Endothelial cell of umbilical vein (primary cell): ENCODE results near the gene RBM4B. TPM values are rescaled to one million over a fixed set of nuclear protein-coding genes. Genes with fewer than 3 reads are reported as not detected.

Experiments
- BruUV-seq: library from RNA; stranded (reverse); fragments of 400-500 nt; replicated peaks from 2 replicates; lab custom pipeline; 2021; lab: Mats Ljungman, UMichigan
- CTCF ChIA-PET: fragments of 300-600, 350-600 bp; sonication (Branson Sonifier 250); formaldehyde crosslinking; loops from one replicate; lab custom pipeline; 2021; ENCODE audit warnings: antibody characterized with exemption, inconsistent platforms; lab: Charles Lee
- POLR2A ChIA-PET: fragments of 300-600, 350-600 bp; sonication (Branson Sonifier 250); formaldehyde crosslinking; loops from one replicate; lab custom pipeline; 2021; ENCODE audit warnings: antibody characterized with exemption, inconsistent platforms; lab: Charles Lee
- DNase-seq: peaks from one replicate; pipeline ENCODE4 v3.0.0-alpha.2; 2011; ENCODE audit warnings: low read depth, low spot score
- FAIRE-seq: peaks from 2 replicates; lab custom pipeline; 2011; peaks lifted over from hg19 to GRCh38; lab: Jason Lieb, UNC
- H2AFZ ChIP-seq: 2 replicates; pipeline ENCODE4 v1.6.0; 2012; ENCODE audit warnings: low read depth, low read length, control low read depth, inconsistent platforms
- H3K27ac ChIP-seq: 2 replicates; pipeline ENCODE4 v1.5.1; 2011; ENCODE audit warnings: low read depth, mild to moderate bottlenecking, control low read depth, low read length, moderate library complexity; ENCODE audit not compliant: insufficient read depth
- H3K27me3 ChIP-seq, 2 experiments: 2 replicates each; pipeline versions ENCODE4 v1.6.0 to v1.6.1; 2011; ENCODE audit warnings: low read length in 2 of 2, mixed read lengths in 1 of 2; ENCODE audit not compliant: control insufficient read depth in 2 of 2, insufficient read depth in 2 of 2
- H3K36me3 ChIP-seq, 2 experiments: 2 replicates in 1 of 2; 3 replicates in 1 of 2; pipeline ENCODE4 v1.5.1; 2011; ENCODE audit warnings: low read length in 2 of 2, mild to moderate bottlenecking in 1 of 2, moderate library complexity in 1 of 2; ENCODE audit not compliant: control insufficient read depth in 2 of 2, insufficient read depth in 2 of 2; ENCODE audit errors: extremely low read depth in 1 of 2
- H3K4me1 ChIP-seq: 3 replicates; pipeline ENCODE4 v1.5.1; 2011; ENCODE audit warnings: mild to moderate bottlenecking, low read length; ENCODE audit not compliant: control insufficient read depth, insufficient read depth; ENCODE audit errors: extremely low read depth
- H3K4me2 ChIP-seq: 2 replicates; pipeline ENCODE4 v1.6.1; 2011; ENCODE audit warnings: low read length, control low read depth, mixed read lengths; ENCODE audit not compliant: insufficient read depth
- H3K4me3 ChIP-seq, 3 experiments: fragments of 200-600 bp in 1 of 3; sonication (generic), shearing (Covaris generic) in 1 of 3; replicated peaks in 1 of 3; 2 replicates each; pipeline ENCODE4 v1.5.1; 2011 to 2016; ENCODE audit warnings: control low read depth in 3 of 3, low read length in 3 of 3, mild to moderate bottlenecking in 2 of 3, inconsistent platforms in 1 of 3, low read depth in 1 of 3, moderate library complexity in 1 of 3; ENCODE audit not compliant: insufficient read depth in 1 of 3
- H3K79me2 ChIP-seq: 2 replicates; pipeline ENCODE4 v1.6.0; 2012; ENCODE audit warnings: low read length, inconsistent platforms; ENCODE audit not compliant: control insufficient read depth, insufficient read depth
- H3K9ac ChIP-seq: replicated peaks from 2 replicates; pipeline ENCODE3; 2011; ENCODE audit warnings: low read length, control low read depth; ENCODE audit not compliant: insufficient read depth; ENCODE audit errors: extremely low read depth
- H3K9me1 ChIP-seq: replicated peaks from 3 replicates; pipeline ENCODE4 v1.6.0; 2011; ENCODE audit warnings: mild to moderate bottlenecking, low read length; ENCODE audit not compliant: control insufficient read depth, insufficient read depth; ENCODE audit errors: extremely low read depth
- H3K9me3 ChIP-seq: replicated peaks from 2 replicates; pipeline ENCODE4 v1.5.1; 2012; ENCODE audit warnings: low read length, inconsistent platforms; ENCODE audit not compliant: control insufficient read depth, insufficient read depth
- H4K20me1 ChIP-seq: replicated peaks from 2 replicates; pipeline ENCODE3; 2011; ENCODE audit warnings: mild to moderate bottlenecking, low read length; ENCODE audit not compliant: control insufficient read depth, insufficient read depth; ENCODE audit errors: extremely low read depth
- CTCF ChIP-seq, 2 donors: IDR thresholded peaks; 1 replicate in 1 of 2; 2 replicates in 1 of 2; pipeline ENCODE4 v1.5.1; 2011; ENCODE audit warnings: low read length in 2 of 2, mild to moderate bottlenecking in 2 of 2, moderate library complexity in 2 of 2, control low read depth in 1 of 2, inconsistent platforms in 1 of 2, low read depth in 1 of 2; ENCODE audit not compliant: insufficient read depth in 1 of 2; ENCODE audit errors: extremely low read depth in 1 of 2
- EZH2 ChIP-seq: IDR thresholded peaks from 2 replicates; pipeline ENCODE4 v1.6.1; 2012; ENCODE audit warnings: borderline replicate concordance, low read depth, mild to moderate bottlenecking, moderate library complexity, low read length, inconsistent platforms; ENCODE audit not compliant: severe bottlenecking
- GATA2 ChIP-seq: IDR thresholded peaks from 2 replicates; pipeline ENCODE4 v1.7.0; 2011; ENCODE audit warnings: low read depth, mild to moderate bottlenecking, moderate library complexity, mixed read lengths, low read length; ENCODE audit not compliant: insufficient read length, insufficient read depth
- JUN ChIP-seq: IDR thresholded peaks from 2 replicates; pipeline ENCODE4 v1.6.1; 2011; ENCODE audit warnings: borderline replicate concordance, low read depth; ENCODE audit not compliant: insufficient read length, insufficient read depth
- MAX ChIP-seq: IDR thresholded peaks from 2 replicates; pipeline ENCODE4 v1.6.1; 2011; ENCODE audit not compliant: insufficient read depth, insufficient read length
- MYC ChIP-seq: IDR thresholded peaks from one replicate; pipeline ENCODE4 v1.6.1; 2011; ENCODE audit warnings: mild to moderate bottlenecking, low read depth, low read length
- POLR2A ChIP-seq: IDR thresholded peaks from 2 replicates; pipeline ENCODE4 v1.6.1; 2012; ENCODE audit warnings: low read depth, mild to moderate bottlenecking, control low read depth, low read length
- POLR2AphosphoS5 ChIP-seq: IDR thresholded peaks from 2 replicates; pipeline ENCODE4 v1.6.1; 2012; ENCODE audit warnings: low read depth, mild to moderate bottlenecking, control low read depth, low read length, moderate library complexity; ENCODE audit not compliant: insufficient read depth
- dilution Hi-C: fragments of 300-500 bp; cut with MboI; formaldehyde crosslinking; loops from one replicate; pipeline ENCODE4 v1.15.0; 2019; ENCODE audit warnings: low sequenced_read_pairs; ENCODE audit not compliant: extremely low pct_ligation_motif_present
- intact Hi-C: fragments of 100-400 bp; cut with micrococcal nuclease; formaldehyde crosslinking; loops from one replicate; pipeline ENCODE4 v1.10.0; 2022
- polyA plus RNA-seq, 4 experiments: library from polyadenylated mRNA; depleted of rRNA in 3 of 4; stranded (reverse) in 3 of 4; unstranded in 1 of 4; fragments of >200 nt; gene quantifications; 2 replicates each; pipeline versions ENCODE4 v1.2.1 to v1.2.3, GENCODE V29; 2011 to 2012; ENCODE audit warnings: missing spikeins in 1 of 4
- total RNA-seq: library from RNA; stranded (reverse); gene quantifications from 2 replicates; pipeline ENCODE4 v1.2.3, GENCODE V29; 2021

The RBM4B gene
- total and polyA plus RNA-seq, 2 donors (not counting 3 experiments of a cell fraction or from before 2014, with no cell fraction given) = 22.2 to 31.2 TPM

- POLR2A ChIA-PET = interaction anchor here (0.6 kb wide), 1 partner anchor 24 kb away, joined by 4 read pairs; no protein-coding TSS in a partner anchor
- Histone ChIP-seq H3K9me3 (no peaks in the 10 kb centered on the region), H4K20me1 (no peaks in the 10 kb centered on the region), H2AFZ (no peak overlapping the region), H3K27ac (no peak overlapping the region), H3K36me3 (no peaks in the 10 kb centered on the region), H3K9me1 (no peaks in the 10 kb centered on the region), H3K27me3 (no peaks in the 10 kb centered on the region), H3K4me1 (no peaks in the 10 kb centered on the region), H3K4me2 (no peak overlapping the region), H3K9ac (no peak overlapping the region), H3K4me3 (no peak overlapping the region), H3K79me2 (no peaks in the 10 kb centered on the region)
- DNase-seq = no peak
- dilution Hi-C loops = no loop called here
- CTCF ChIA-PET = interaction anchor here (1.2 to 1.3 kb wide), 2 partner anchors 13 to 17 kb away, joined by 3 to 4 read pairs; no protein-coding TSS in a partner anchor
- no peak for FAIRE-seq
- BruUV-seq = no TSS peak
- TF ChIP-seq MAX (no peak), JUN (no peak), POLR2AphosphoS5 (no peak), POLR2A (no peak), CTCF (IDR thresholded peaks at IDR 0.05; ENCODE audit: extremely low read depth in 1 of 2, insufficient read depth in 1 of 2, low read depth in 1 of 2, low read length in 2 of 2) (no peak), EZH2 (no peak), MYC (no peak), GATA2 (no peak)
- intact Hi-C loops = no loop called here
Measured at GRCh38 chr11:66708094-66708493, 30.4 kb upstream of the RBM4B start.
